HG03442 (cell line): Measurements from ENCODE around the gene STPG4.

Experiments
- ATAC-seq: cut with Tn5 transposase; IDR thresholded peaks from one replicate; pipeline ENCODE4 v1.9.1; 2021; ENCODE audit warnings: mild to moderate bottlenecking, moderate library complexity; ENCODE audit not compliant: unreplicated experiment

The STPG4 gene

GRCh38 chr2:47037678-47038077, 117.4 kb downstream of the STPG4 start:
- ATAC-seq: no peak
